ENCODE data around the gene DDAH1. TPM values are rescaled to one million over a fixed set of nuclear protein-coding genes. Genes with fewer than 3 reads are reported as not detected.

Gene DDAH1
- total and polyA plus RNA-seq, 2 of the 4 experiments (the other 2 are of a cell fraction) = 78.0 to 94.5 TPM

GRCh38 chr1:85397490-85398032 is 67.4 kb downstream of the DDAH1 start:
- Histone ChIP-seq H2AK5ac (ENCODE audit: low read depth, low read length) (peak overlapping the region; percentile 78; the same call in 1 of the 2 replicates), H4K91ac (ENCODE audit: insufficient read depth, low read depth, low read length) (peak overlapping the region; percentile 5; the same call in 1 of the 2 replicates), H2BK15ac (ENCODE audit: low read depth, low read length) (no peak overlapping the region), H3K14ac (replicated peaks; ENCODE audit: low read depth, low read length) (0 out of 2 replicates have a peak overlapping the region, but pooled peaks have one; percentile 3), H2AFZ (replicated peaks; ENCODE audit: low read length, poor library complexity) (no peak overlapping the region), H3K4me1 (ENCODE audit: control insufficient read depth, insufficient read depth, low read length) (peaks cover 9% of the 10 kb centered on the region), H3K27me3 (ENCODE audit: control insufficient read depth, insufficient read depth, low read length) (no peaks in the 10 kb centered on the region), H3K4me3 (ENCODE audit: insufficient read depth, low read depth, low read length) (no peak overlapping the region), H3K4ac (ENCODE audit: low read depth, low read length) (0 out of 2 replicates have a peak overlapping the region, but pooled peaks have one; percentile 15), H3K18ac (ENCODE audit: low read depth, low read length) (no peak overlapping the region; the same call in 1 of the 2 replicates), H2BK120ac (ENCODE audit: low read depth, low read length) (peak overlapping the region; percentile 35; the same call in 1 of the 2 replicates), H3K4me2 (ENCODE audit: low read depth, low read length) (no peak overlapping the region), H3K9me1 (ENCODE audit: insufficient read depth, low read length) (peaks cover 5% of the 10 kb centered on the region), H4K8ac (ENCODE audit: low read depth in 2 of 2, low read length in 2 of 2) (peak overlapping the region; percentile 8 to 51; a peak in 3 of 4 replicates), H2BK20ac (ENCODE audit: low read depth, low read length) (no peak overlapping the region), H4K5ac (ENCODE audit: low read depth, low read length) (no peak overlapping the region), H3K36me3 (ENCODE audit: control insufficient read depth, insufficient read depth, low read length) (peaks cover 2% of the 10 kb centered on the region; the same call in 1 of the 2 replicates), H2AK9ac (replicated peaks; ENCODE audit: low read depth, low read length, poor library complexity) (no peak overlapping the region), H3K27ac (ENCODE audit: insufficient read depth, low read length) (peak overlapping the region; percentile 46; the same call in 1 of the 2 replicates), H4K20me1 (ENCODE audit: insufficient read depth, low read length) (no peaks in the 10 kb centered on the region; the same call in 1 of the 2 replicates), H3K9ac (ENCODE audit: low read depth, low read length) (no peak overlapping the region), H2BK5ac (ENCODE audit: low read depth, low read length, poor library complexity, severe bottlenecking) (peak overlapping the region; percentile 54), H3K23ac (ENCODE audit: low read depth, low read length) (0 out of 2 replicates have a peak overlapping the region, but pooled peaks have one; percentile 59), H3K9me3 (ENCODE audit: control insufficient read depth, insufficient read depth, low read length) (no peaks in the 10 kb centered on the region), H3K56ac (ENCODE audit: extremely low read depth, insufficient read depth, low read length) (no peak overlapping the region), H3K79me1 (ENCODE audit: low read depth in 1 of 2, low read length in 2 of 2) (peaks cover 34 to 62% of the 10 kb centered on the region in 2 experiments)
- no CpG with 5 or more reads among the region's 4 CpGs for WGBS, 2 experiments (ENCODE audit: extremely low coverage in 2 of 2, insufficient read length in 1 of 2)
- ATAC-seq (ENCODE audit: low read depth) (peak; percentile 19), DNase-seq (peak; percentile 28)
- CTCF ChIA-PET = interaction anchor here (0.6 to 0.7 kb wide), 4 partner anchors 13 to 67 kb away, joined by 3 to 5 read pairs (median 4); no protein-coding TSS in a partner anchor
- intact Hi-C loops (cut with micrococcal nuclease) = loop anchor here (2.0 to 5.0 kb wide), 2 partner anchors 65 to 89 kb away; no protein-coding TSS in a partner anchor
- no TSS peak for BruUV-seq (replicated peaks)
- POLR2A ChIA-PET (ENCODE audit: unreplicated experiment) = interaction anchor here (0.6 kb wide), 1 partner anchor 87 kb away, joined by 5 read pairs; no protein-coding TSS in a partner anchor
- dilution Hi-C loops (cut with HindIII; ENCODE audit: low sequenced_read_pairs, unreplicated experiment) = no loop called here
- no peak for TF ChIP-seq SMC3 (IDR thresholded peaks at IDR 0.05; ENCODE audit: low read depth, low read length)
- TF ChIP-seq MAZ (IDR thresholded peaks at IDR 0.05; ENCODE audit: borderline replicate concordance, low read depth, low read length) = no peak
- TF ChIP-seq NFE2L2 (IDR thresholded peaks at IDR 0.05; ENCODE audit: low read depth, low read length) = no peak
- peak; percentile 73 for TF ChIP-seq CEBPB (IDR thresholded peaks at IDR 0.05; ENCODE audit: low read depth, low read length)
- no peak for TF ChIP-seq RCOR1 (IDR thresholded peaks at IDR 0.05; ENCODE audit: insufficient replicate concordance, low read length)
- in situ Hi-C loops (cut with MboI; ENCODE audit: low sequenced_read_pairs) = loop anchor here (5.0 kb wide), 1 partner anchor 85 kb away; no protein-coding TSS in a partner anchor
